ENCODE data around the gene UNC50.

The UNC50 gene

GRCh38 chr2:98608116-98608961, at the start of gene UNC50, which contains the start of gene COA5:
Gene UNC50 (plus strand): TSS chr2:98608589. CDS start chr2:98609760, 1,171 bp downstream.
Gene COA5 (minus strand): TSS chr2:98608512. CDS start chr2:98608405, 107 bp downstream.
- peak; percentile 96 for DNase-seq

GRCh38 chr2:98558852-98559530, 49.4 kb upstream of the UNC50 start:
- DNase-seq = no peak

- DNase-seq = no peak
Observed at GRCh38 chr2:98559581-98559980, 48.8 kb upstream of the UNC50 start.

- DNase-seq = no peak
Observed at GRCh38 chr2:98560256-98560771, 48.1 kb upstream of the UNC50 start.

- no peak for DNase-seq
Observed at GRCh38 chr2:98561018-98561417, 47.4 kb upstream of the UNC50 start.

- no peak for DNase-seq
Observed at GRCh38 chr2:98561902-98562695, 46.3 kb upstream of the UNC50 start.

- DNase-seq = no peak
Observed at GRCh38 chr2:98563394-98563793, 45.0 kb upstream of the UNC50 start.

GRCh38 chr2:98564541-98565132, 43.8 kb upstream of the UNC50 start:
- DNase-seq = no peak

- no peak for DNase-seq
Observed at GRCh38 chr2:98565286-98565860, 43.0 kb upstream of the UNC50 start.

GRCh38 chr2:98565941-98566340, 42.4 kb upstream of the UNC50 start:
- no peak for DNase-seq

GRCh38 chr2:98568161-98568956, 40.0 kb upstream of the UNC50 start:
- no peak for DNase-seq

- peak; percentile 96 for DNase-seq
Observed at GRCh38 chr2:98569197-98569793, 39.1 kb upstream of the UNC50 start.

- no peak for DNase-seq
Observed at GRCh38 chr2:98569915-98570314, 38.5 kb upstream of the UNC50 start.

- DNase-seq = no peak
Observed at GRCh38 chr2:98570356-98570755, 38.0 kb upstream of the UNC50 start.

GRCh38 chr2:98571121-98571701, 37.2 kb upstream of the UNC50 start:
- DNase-seq = no peak

- no peak for DNase-seq
Observed at GRCh38 chr2:98571796-98572195, 36.6 kb upstream of the UNC50 start.

GRCh38 chr2:98572211-98572610, 36.2 kb upstream of the UNC50 start:
- no peak for DNase-seq

- no peak for DNase-seq
Observed at GRCh38 chr2:98572676-98573075, 35.7 kb upstream of the UNC50 start.

- peak; percentile 33 for DNase-seq
Observed at GRCh38 chr2:98573426-98573825, 35.0 kb upstream of the UNC50 start.

- no peak for DNase-seq
Observed at GRCh38 chr2:98576666-98577312, 31.6 kb upstream of the UNC50 start.
